GM21390 (cell line): ENCODE results near the gene DENND2A.
"Not testable (repeated sequence)": the region's sequence is repeated elsewhere in the genome, so short reads cannot be mapped to it uniquely, and the experiment has no call there.

ENCODE experiments used
- ATAC-seq: cut with Tn5 transposase; IDR thresholded peaks from one replicate; pipeline ENCODE4 v1.9.1; 2021; ENCODE audit not compliant: unreplicated experiment

The DENND2A gene

GRCh38 chr7:140517546-140518369 lies 122.9 kb downstream of the DENND2A start:
- no peak for ATAC-seq

DNA sequence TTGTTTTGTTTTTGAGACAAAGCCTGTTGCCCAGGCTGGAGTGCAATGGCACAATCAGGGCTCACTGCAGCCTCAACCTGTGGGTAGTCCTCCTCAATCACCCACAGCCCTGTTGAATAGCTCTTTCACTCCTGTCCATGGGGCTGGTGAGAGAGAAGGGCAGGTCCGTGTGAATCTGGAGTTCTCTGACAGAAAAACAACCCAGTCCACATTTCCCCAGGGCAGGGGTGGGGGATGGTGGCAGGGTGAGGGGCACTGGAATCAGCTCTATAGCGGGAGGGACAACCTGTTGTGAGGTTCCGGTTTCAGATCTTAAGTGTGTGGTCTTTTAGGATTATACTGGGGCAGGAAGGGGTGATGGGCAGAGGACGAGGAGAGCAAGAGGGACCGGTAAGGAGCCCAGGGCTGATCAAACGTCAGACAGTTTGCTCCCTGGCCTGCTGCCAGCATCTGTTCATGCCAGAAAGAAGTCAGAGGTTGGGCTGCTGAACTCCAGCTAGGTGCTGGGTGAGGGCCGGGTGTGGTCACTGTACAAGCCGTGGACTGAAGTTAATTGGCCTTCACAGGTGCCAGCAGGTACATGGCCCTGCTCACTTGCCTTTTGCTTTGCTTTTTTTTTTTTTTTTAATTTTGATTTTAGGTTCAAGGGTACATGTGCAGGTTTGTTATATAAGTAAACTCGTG lies 128.2 kb downstream of the DENND2A start:
- no peak for ATAC-seq

DNA sequence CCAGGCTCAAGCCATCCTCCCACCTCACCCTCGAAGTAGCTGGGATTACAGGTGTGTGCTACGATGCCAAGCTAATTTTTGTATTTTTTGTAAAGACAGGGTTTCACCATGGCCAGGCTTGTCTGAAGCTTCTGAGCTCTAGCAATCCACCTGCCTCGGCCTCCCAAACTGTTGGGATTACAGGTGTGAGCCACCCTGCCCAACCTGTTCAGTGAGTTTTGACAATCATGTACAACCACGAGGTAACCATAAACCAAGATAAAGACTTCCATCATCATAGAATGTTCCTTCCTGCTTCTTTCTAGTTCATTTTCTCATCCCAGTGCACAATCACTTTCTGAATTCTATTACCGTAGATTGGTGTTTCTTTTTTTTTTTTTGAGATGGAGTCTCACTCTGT lies 130.8 kb downstream of the DENND2A start:
- ATAC-seq: no peak

DNA sequence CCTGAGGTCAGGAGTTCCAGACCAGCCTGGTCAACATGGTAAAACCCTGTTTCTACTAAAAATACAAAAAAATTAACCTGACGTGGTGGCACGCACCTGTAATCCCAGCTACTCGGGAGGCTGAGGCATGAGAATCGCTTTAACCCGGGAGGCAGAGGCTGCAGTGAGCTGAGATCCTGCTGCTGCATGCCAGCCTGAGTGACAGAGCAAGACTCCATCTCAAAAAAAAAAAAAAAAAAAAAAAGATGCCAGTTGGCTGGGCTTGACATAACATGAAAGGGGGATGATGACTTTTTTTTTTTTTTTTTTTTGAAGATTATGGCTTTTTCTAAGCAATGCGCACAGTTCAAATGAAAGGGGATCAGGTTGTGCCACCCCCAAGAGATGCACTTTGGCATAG lies 133.1 kb downstream of the DENND2A start:
- ATAC-seq: not testable (repeated sequence)

DNA sequence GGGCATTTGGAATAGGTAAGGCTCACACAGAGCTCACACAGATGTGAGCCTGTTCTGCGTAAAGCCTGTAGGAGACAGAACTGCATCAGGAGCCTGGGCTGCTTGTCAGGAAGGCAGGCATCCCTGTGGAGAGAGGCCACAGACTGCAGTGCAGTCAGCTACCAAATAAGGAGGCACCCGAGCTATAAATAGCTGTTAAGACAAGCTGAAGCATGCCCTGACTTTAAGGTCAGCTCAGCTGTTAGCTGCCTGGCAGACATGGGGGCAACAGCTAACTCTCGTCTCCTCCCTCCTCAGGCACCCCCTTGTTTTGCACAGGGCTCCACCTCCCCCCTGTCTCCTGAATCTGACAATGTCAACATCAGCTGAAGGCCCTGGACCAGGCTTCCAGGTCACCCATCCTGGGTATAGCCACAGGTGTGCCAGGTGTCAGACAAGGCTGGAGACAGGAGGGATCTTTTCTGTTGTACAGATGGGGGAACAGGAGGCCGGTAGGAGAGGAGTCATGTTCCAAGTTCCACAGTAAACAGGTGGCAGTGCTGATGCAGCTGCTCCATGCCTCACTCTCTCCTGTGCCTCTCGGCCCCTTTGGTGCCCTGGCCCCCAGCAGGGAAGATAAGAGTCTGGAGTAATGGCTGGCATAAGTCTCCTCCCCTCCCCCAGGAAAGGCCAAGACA lies 133.7 kb downstream of the DENND2A start:
- ATAC-seq: no peak

- ATAC-seq: no peak
Measured at GRCh38 chr7:140501966-140502365, 138.6 kb downstream of the DENND2A start.

- ATAC-seq: not testable (repeated sequence)
Measured at GRCh38 chr7:140497807-140498206, 142.8 kb downstream of the DENND2A start.

- no peak for ATAC-seq
Measured at GRCh38 chr7:140497241-140497769, 143.3 kb downstream of the DENND2A start.

DNA sequence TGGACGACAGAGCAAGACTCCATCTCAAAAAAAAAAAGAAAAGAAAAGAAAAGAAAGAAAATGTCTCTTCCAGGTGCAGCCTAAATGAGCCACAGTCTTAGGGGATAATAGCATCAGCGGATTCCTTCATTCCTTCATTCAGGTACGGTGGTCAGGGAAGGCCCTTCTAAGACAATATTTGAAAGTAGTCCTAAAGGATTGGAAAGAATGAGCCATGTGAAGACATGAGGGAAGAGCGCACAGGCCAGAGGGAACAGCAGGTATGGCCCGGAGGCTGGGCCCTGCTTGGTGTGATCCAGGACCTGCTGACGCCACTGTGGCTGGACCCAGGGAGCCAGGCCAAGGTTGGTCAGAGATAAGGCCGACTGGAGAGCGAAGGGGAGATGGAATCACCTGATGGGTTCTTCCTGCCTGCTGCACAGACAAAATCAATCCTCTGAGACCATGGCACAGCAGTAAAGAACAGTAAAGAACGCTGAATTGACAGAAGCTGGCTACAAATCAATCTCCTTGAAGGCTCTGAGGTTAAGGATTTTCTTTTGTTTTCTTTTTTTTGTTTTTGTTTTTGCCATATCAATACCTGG lies 145.0 kb downstream of the DENND2A start:
- ATAC-seq: no peak

DNA sequence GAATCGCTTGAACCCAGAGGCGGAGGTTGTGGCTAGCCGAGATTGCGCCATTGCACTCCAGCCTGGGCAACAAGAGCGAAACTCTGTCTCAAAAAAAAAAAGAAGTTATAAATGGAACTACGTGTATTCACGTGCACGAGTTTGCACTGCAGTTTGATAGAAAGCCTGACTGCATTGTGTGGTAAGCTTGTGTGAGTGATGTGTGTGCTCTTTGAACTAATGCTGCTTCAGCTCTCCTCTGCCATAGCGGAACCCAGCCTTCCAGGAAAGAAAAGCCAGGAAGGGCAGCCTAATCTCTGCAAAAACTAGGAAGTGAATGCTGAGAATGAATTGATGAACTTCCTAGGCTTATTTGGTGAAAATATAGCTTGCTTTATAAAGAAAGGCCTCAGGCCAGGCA lies 145.7 kb downstream of the DENND2A start:
- ATAC-seq: no peak

GRCh38 chr7:140489026-140489359 lies 151.6 kb downstream of the DENND2A start:
- ATAC-seq: no peak

DNA sequence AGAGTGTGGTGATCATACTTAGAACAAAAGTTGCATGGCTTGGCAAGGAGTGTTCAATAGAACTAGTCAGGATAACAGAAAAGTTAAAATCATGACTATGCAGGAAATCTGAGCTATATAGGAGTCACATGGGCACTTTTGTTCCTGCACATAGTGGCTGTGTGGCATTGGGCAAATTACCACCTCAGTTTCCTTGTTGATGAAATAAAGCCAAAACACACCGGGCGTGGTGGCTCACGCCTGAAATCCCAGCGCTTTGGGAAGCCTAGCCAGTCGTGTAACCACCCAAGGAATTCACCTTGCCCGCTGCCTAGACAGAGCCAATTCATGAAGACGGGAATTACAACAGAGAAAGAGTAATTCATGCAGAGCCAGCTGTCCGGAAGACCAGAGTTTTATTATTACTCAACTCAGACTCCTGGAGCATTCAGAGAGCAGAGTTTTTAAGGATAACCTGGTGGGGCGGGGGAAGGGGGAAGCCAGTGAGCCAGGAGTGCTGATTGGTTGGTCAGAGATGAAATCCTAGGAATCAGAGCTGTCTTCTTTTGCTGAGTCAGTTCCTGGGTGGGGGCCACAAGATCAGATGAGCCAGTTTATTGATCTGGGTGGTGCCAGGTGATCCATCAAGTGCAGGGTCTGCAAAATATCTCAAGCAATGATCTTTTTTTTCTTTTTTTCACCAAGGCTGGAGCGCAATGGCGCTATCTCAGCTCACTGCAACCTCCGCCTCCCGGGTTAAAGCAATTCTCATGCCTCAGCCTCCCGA lies 154.9 kb downstream of the DENND2A start:
- ATAC-seq: no peak

DNA sequence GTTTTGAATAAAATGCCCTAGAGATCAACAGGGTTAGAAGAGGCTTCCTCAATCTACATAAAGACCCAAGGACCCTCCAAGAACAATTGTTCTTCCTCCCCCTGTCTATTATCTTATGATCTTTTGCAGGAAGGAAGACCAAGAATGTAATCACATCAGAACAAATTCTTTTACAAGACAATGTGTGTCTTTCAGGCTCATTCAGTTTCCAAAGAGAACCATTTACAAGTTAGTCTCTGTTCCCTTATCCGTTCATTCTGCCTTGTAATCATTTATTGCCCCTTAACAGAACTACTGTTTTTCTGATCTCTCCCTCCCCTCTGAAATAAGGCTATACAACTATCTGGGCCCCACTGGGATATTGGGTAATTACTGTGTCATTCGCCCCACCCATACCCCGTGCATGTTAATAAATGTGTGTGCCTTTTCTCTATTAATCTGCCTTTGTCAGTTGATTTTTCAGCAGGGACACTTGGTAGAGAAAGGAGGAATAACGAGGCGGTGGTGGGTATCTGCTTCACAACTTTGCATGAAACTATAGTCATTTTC lies 155.6 kb downstream of the DENND2A start:
- no peak for ATAC-seq

- ATAC-seq: no peak
Measured at GRCh38 chr7:140484479-140484878, 156.1 kb downstream of the DENND2A start.

DNA sequence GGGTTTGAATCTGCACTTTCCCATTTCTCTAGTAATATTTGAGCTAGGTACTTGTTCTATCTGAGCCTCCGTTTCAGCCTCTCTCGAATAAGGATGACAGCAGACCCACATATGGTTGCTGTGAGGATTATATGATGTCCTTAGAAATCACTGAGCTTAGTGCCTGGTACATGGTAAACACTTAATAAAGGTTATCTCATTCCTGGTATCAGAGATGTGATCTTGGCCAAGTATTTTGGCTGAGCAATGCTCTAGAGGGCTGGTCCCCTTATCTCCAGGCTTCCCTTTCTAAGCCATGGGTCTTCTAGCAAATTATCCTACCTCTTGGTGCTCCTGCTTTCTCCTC lies 160.9 kb downstream of the DENND2A start:
- ATAC-seq: no peak

DNA sequence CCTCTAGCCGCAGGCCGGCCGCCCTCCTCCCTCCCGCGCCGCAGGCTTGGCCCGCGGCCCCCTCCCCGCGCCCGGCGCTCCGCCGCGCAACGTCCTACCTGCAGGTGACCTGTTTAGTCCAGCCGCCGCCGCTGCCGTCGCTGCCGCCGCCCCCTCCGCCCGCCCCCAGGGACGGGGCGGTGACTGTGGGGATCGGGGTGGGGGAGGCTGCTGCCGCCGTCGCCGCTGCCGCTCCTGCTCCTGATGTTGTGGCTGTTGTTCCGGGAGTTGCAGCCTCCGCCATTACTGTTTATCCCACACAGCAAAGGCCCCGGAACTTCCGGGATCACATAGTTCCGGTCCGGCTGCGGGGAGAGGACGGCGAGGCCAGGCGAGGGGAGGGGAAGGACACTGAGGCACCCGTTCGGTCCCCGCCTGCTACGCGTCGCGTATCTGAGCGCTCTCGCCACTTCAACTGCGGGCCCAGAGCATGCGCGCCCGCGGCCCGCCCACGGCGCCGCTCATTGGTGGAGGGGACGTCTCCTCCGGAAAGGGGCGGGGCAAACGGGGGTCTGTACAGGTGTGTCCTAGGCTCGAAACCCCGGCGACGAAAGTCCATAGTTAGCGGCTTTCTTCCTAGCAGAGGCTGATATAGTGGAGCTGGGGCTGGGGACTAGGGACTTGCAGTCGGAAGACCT lies 161.4 kb downstream of the DENND2A start, which contains the start of gene MKRN1:
TSS of gene MKRN1 (minus strand) at position 444 of the 677 bp plus-strand sequence. CDS start at position 283, 161 bp downstream.
- peak; percentile 90 for ATAC-seq

- ATAC-seq: peak; percentile 12
Measured at GRCh38 chr7:140478246-140479061, 162.2 kb downstream of the DENND2A start.

DNA sequence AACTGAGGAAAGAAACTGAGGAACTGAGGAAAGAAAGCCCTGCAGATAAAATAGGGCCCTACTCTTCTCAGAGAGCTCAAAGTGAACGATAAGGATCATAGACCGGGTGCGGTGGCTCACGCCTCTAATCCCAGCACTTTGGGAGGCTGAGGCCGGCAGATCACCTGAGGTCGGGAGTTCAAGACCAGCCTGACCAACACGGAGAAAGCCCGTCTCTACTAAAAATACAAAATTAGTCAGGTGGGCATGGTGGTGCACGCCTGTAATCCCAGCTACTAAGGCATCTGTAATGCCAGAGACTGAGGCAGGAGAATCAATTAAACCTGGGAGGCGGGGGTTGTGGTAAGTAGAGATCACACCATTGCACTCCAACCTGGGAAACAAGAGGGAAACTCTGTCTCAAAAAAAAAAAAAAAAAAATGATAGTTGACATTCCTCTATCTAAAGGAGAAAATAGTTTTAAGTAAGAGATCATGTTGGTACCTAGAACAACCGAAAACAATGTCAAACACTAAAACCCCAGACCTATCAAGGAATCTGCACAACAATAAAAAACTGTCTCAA lies 163.8 kb downstream of the DENND2A start:
- no peak for ATAC-seq
